ENCODE measurements around the gene SHC1. TPM values are rescaled to one million over a fixed set of nuclear protein-coding genes. Genes with fewer than 3 reads are reported as not detected.
"Not testable (repeated sequence)": the region's sequence is repeated elsewhere in the genome, so short reads cannot be mapped to it uniquely, and the experiment has no call there.

SHC1 gene
- total RNA-seq, 1 donor = 167 TPM

GRCh38 chr1:154983776-154984466, 13.4 kb upstream of the SHC1 start:
- TF ChIP-seq, protein P1, sequence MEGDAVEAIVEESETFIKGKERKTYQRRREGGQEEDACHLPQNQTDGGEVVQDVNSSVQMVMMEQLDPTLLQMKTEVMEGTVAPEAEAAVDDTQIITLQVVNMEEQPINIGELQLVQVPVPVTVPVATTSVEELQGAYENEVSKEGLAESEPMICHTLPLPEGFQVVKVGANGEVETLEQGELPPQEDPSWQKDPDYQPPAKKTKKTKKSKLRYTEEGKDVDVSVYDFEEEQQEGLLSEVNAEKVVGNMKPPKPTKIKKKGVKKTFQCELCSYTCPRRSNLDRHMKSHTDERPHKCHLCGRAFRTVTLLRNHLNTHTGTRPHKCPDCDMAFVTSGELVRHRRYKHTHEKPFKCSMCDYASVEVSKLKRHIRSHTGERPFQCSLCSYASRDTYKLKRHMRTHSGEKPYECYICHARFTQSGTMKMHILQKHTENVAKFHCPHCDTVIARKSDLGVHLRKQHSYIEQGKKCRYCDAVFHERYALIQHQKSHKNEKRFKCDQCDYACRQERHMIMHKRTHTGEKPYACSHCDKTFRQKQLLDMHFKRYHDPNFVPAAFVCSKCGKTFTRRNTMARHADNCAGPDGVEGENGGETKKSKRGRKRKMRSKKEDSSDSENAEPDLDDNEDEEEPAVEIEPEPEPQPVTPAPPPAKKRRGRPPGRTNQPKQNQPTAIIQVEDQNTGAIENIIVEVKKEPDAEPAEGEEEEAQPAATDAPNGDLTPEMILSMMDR (IDR thresholded peaks at IDR 0.05; ENCODE audit: insufficient read depth, low read length) = no peak
- DNase-seq (ENCODE audit: low read depth) = no peak

GRCh38 chr1:154982897-154983648, 12.5 kb upstream of the SHC1 start, which contains the start of gene FLAD1:
Gene FLAD1 (plus strand): TSS chr1:154983344. CDS start chr1:154983695, 351 bp downstream.
- peak; percentile 100 for DNase-seq (ENCODE audit: low read depth)
- TF ChIP-seq, protein P1 (IDR thresholded peaks at IDR 0.05; ENCODE audit: insufficient read depth, low read length) = no peak
- peak within 1 kb of the TSS; percentile 97 for H3K4me3 ChIP-seq (ENCODE audit: low read depth, low read length)

More at GRCh38 chr1:154983776-154984466, 13.4 kb upstream of the SHC1 start:
- H3K4me3 ChIP-seq (ENCODE audit: low read depth, low read length) = peak overlapping the region; percentile 97

DNA sequence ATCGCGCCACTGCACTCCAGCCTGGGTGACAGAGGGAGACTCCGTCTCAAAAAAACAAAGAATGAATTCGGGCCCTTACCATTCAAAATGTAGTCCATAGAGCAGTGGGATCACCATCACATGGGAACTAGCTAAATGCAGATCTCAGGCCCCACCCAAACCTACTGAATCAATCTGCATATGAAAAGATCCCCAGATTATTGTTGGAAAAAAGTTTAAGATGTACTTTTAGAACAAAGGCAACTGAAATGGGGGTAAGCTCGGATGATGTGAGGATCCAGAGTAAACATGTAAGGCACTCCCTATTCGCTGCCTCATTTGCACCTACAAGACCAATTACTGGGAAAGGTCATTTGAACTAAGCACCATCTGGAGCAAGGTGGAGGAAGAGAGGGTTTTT, 11.8 kb upstream of the SHC1 start:
- H3K4me3 ChIP-seq (ENCODE audit: low read depth, low read length) = peak overlapping the region; percentile 58
- DNase-seq (ENCODE audit: low read depth) = no peak
- TF ChIP-seq, protein P1 (IDR thresholded peaks at IDR 0.05; ENCODE audit: insufficient read depth, low read length) = no peak

GRCh38 chr1:154978360-154978759, 7.8 kb upstream of the SHC1 start:
- no peak overlapping the region for H3K4me3 ChIP-seq (ENCODE audit: low read depth, low read length)
- DNase-seq (ENCODE audit: low read depth) = no peak
- TF ChIP-seq, protein P1 (IDR thresholded peaks at IDR 0.05; ENCODE audit: insufficient read depth, low read length) = no peak

GRCh38 chr1:154977762-154978161, 7.2 kb upstream of the SHC1 start:
- H3K4me3 ChIP-seq (ENCODE audit: low read depth, low read length); DNase-seq (ENCODE audit: low read depth): not testable (repeated sequence)

GRCh38 chr1:154975409-154976059, 5.0 kb upstream of the SHC1 start:
- TF ChIP-seq, protein P1 (IDR thresholded peaks at IDR 0.05; ENCODE audit: insufficient read depth, low read length) = no peak
- H3K4me3 ChIP-seq (ENCODE audit: low read depth, low read length) = peak overlapping the region; percentile 80
- peak; percentile 64 for DNase-seq (ENCODE audit: low read depth)
